GM04504 (cell line): ENCODE measurements around the gene DDAH2.
A peak's percentile ranks its signal among the peaks of the same experiment; 100 is the strongest.

Experiments
- DNase-seq: peaks from one replicate; pipeline ENCODE4 v3.0.0-alpha.2; 2012; ENCODE audit warnings: low read depth

DDAH2 gene

GRCh38 chr6:31732029-31732428 lies 2.9 kb upstream of the DDAH2 start:
- DNase-seq, result no peak

- DNase-seq, result no peak
Measured at GRCh38 chr6:31730631-31731086, 1.6 kb upstream of the DDAH2 start.

GRCh38 chr6:31729979-31730630 lies 1.0 kb upstream of the DDAH2 start:
- DNase-seq, result peak; percentile 79

- peak; percentile 84 for DNase-seq
Measured at GRCh38 chr6:31729515-31729978, 448 bp upstream of the DDAH2 start.

- DNase-seq, result no peak
Measured at GRCh38 chr6:31727717-31728671, 1.1 kb downstream of the DDAH2 start.

GRCh38 chr6:31727034-31727716 lies 1.9 kb downstream of the DDAH2 start:
- DNase-seq, result no peak

- DNase-seq, result no peak
Measured at GRCh38 chr6:31725502-31726350, 3.4 kb downstream of the DDAH2 start.

- no peak for DNase-seq
Measured at GRCh38 chr6:31723980-31724691, 5.0 kb downstream of the DDAH2 start.

GRCh38 chr6:31723245-31723979 lies 5.7 kb downstream of the DDAH2 start, which contains the start of gene MPIG6B:
MPIG6B (plus strand) TSS chr6:31723373; CDS start chr6:31723384, 11 bp downstream.
- no peak for DNase-seq

GRCh38 chr6:31722173-31722572 lies 6.9 kb downstream of the DDAH2 start:
- DNase-seq, result no peak

- DNase-seq, result no peak
Measured at GRCh38 chr6:31721351-31722020, 7.6 kb downstream of the DDAH2 start, which contains the start of gene LY6G6C. LY6G6C (minus strand) TSS chr6:31721746; CDS start chr6:31721679, 67 bp downstream.

- no peak for DNase-seq
Measured at GRCh38 chr6:31720196-31720770, 8.8 kb downstream of the DDAH2 start.

- no peak for DNase-seq
Measured at GRCh38 chr6:31719001-31719400, 10.1 kb downstream of the DDAH2 start.

- DNase-seq, result no peak
Measured at GRCh38 chr6:31718265-31718664, 10.8 kb downstream of the DDAH2 start.

GRCh38 chr6:31717499-31718222 lies 11.4 kb downstream of the DDAH2 start:
- no peak for DNase-seq

GRCh38 chr6:31715022-31715958 lies 13.8 kb downstream of the DDAH2 start, which contains the start of gene LY6G6D:
LY6G6D (plus strand) TSS chr6:31715348; CDS start chr6:31715356, 8 bp downstream.
- DNase-seq, result no peak
